ENCODE data around the gene HAL.

GRCh38 chr12:95980437-95980836 lies 15.7 kb downstream of the HAL start:
- TF ChIP-seq POLR2A (IDR thresholded peaks at IDR 0.05; ENCODE audit: extremely low read depth, insufficient read length), result no peak
- no peak for TF ChIP-seq MAX (IDR thresholded peaks at IDR 0.05; ENCODE audit: low read depth, low read length)
- TF ChIP-seq CTCF (IDR thresholded peaks at IDR 0.05; ENCODE audit: low read depth, low read length), result no peak
- no peak for TF ChIP-seq MYC (IDR thresholded peaks at IDR 0.05; ENCODE audit: low read depth, low read length)
